ENCODE measurements around the gene KIAA1217. TPM values are rescaled to one million over a fixed set of nuclear protein-coding genes. Genes with fewer than 3 reads are reported as not detected.

The KIAA1217 gene
- polyA plus RNA-seq, 1 of the 3 experiments (the other 2 are of a cell fraction): 7.2 TPM

DNA sequence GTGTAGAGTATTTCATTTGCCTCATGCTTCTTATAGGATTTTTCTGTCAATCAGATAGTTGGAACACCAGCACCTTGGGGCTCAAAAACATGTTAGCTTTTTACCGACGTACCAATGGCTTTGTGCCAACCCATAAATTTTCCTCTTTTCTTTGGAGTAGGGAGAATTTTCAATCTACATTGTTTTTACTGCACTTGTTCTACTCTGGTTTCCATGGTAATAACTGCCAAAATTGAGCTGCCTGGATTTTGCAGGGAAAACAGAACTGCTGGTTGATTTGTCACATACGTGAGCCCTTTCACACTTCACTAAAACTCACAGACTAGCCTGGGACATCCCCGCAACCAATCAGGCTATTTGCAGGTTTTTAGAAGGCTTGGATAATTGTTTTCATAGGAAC is 325.0 kb downstream of the KIAA1217 start:
- WGBS (ENCODE audit: low lambda C conversion rate): 95% methylated on average over 4 of the region's 4 CpGs
- H3K4me1 ChIP-seq (ENCODE audit: control insufficient read depth in 1 of 2, insufficient read depth in 2 of 2, low read depth in 1 of 2, low read length in 1 of 2): no peaks in the 10 kb centered on the region
- H3K4me3 ChIP-seq (ENCODE audit: low read depth in 2 of 2, low read length in 1 of 2): no peak overlapping the region
- no peaks in the 10 kb centered on the region for H3K27me3 ChIP-seq (ENCODE audit: insufficient read depth)
- H3K9me2 ChIP-seq: no peaks in the 10 kb centered on the region
- TF ChIP-seq TCF12 (IDR thresholded peaks at IDR 0.05) (no peak), ELF1 (IDR thresholded peaks at IDR 0.05) (no peak), JUND (IDR thresholded peaks at IDR 0.05) (no peak), POLR2AphosphoS5 (IDR thresholded peaks at IDR 0.05; ENCODE audit: low read depth, low read length) (no peak), FOXJ3 (CRISPR knock-in tag; IDR thresholded peaks at IDR 0.05) (no peak), RAD21 (IDR thresholded peaks at IDR 0.05; ENCODE audit: low read length) (no peak), RXRA (IDR thresholded peaks at IDR 0.05; ENCODE audit: borderline replicate concordance, low read depth) (no peak), EP300 (IDR thresholded peaks at IDR 0.05; ENCODE audit: borderline replicate concordance in 1 of 2, low read depth in 1 of 2, low read length in 1 of 2) (no peak), CHD2 (IDR thresholded peaks at IDR 0.05; ENCODE audit: low read length, partially characterized antibody) (no peak), TEAD4 (IDR thresholded peaks at IDR 0.05; ENCODE audit: borderline replicate concordance, insufficient read depth) (no peak)
- TF ChIP-seq, protein P1, sequence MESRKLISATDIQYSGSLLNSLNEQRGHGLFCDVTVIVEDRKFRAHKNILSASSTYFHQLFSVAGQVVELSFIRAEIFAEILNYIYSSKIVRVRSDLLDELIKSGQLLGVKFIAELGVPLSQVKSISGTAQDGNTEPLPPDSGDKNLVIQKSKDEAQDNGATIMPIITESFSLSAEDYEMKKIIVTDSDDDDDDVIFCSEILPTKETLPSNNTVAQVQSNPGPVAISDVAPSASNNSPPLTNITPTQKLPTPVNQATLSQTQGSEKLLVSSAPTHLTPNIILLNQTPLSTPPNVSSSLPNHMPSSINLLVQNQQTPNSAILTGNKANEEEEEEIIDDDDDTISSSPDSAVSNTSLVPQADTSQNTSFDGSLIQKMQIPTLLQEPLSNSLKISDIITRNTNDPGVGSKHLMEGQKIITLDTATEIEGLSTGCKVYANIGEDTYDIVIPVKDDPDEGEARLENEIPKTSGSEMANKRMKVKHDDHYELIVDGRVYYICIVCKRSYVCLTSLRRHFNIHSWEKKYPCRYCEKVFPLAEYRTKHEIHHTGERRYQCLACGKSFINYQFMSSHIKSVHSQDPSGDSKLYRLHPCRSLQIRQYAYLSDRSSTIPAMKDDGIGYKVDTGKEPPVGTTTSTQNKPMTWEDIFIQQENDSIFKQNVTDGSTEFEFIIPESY (IDR thresholded peaks at IDR 0.05; ENCODE audit: borderline replicate concordance, low read depth): no peak
- TF ChIP-seq, protein P2, sequence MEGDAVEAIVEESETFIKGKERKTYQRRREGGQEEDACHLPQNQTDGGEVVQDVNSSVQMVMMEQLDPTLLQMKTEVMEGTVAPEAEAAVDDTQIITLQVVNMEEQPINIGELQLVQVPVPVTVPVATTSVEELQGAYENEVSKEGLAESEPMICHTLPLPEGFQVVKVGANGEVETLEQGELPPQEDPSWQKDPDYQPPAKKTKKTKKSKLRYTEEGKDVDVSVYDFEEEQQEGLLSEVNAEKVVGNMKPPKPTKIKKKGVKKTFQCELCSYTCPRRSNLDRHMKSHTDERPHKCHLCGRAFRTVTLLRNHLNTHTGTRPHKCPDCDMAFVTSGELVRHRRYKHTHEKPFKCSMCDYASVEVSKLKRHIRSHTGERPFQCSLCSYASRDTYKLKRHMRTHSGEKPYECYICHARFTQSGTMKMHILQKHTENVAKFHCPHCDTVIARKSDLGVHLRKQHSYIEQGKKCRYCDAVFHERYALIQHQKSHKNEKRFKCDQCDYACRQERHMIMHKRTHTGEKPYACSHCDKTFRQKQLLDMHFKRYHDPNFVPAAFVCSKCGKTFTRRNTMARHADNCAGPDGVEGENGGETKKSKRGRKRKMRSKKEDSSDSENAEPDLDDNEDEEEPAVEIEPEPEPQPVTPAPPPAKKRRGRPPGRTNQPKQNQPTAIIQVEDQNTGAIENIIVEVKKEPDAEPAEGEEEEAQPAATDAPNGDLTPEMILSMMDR (IDR thresholded peaks at IDR 0.05): no peak
- TF ChIP-seq, protein P3, sequence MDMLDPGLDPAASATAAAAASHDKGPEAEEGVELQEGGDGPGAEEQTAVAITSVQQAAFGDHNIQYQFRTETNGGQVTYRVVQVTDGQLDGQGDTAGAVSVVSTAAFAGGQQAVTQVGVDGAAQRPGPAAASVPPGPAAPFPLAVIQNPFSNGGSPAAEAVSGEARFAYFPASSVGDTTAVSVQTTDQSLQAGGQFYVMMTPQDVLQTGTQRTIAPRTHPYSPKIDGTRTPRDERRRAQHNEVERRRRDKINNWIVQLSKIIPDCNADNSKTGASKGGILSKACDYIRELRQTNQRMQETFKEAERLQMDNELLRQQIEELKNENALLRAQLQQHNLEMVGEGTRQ (IDR thresholded peaks at IDR 0.05; ENCODE audit: borderline replicate concordance, low read depth, low read length): no peak
- TF ChIP-seq, protein P4, sequence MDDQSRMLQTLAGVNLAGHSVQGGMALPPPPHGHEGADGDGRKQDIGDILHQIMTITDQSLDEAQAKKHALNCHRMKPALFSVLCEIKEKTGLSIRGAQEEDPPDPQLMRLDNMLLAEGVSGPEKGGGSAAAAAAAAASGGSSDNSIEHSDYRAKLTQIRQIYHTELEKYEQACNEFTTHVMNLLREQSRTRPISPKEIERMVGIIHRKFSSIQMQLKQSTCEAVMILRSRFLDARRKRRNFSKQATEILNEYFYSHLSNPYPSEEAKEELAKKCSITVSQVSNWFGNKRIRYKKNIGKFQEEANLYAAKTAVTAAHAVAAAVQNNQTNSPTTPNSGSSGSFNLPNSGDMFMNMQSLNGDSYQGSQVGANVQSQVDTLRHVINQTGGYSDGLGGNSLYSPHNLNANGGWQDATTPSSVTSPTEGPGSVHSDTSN (IDR thresholded peaks at IDR 0.05): no peak
- TF ChIP-seq, protein P5, sequence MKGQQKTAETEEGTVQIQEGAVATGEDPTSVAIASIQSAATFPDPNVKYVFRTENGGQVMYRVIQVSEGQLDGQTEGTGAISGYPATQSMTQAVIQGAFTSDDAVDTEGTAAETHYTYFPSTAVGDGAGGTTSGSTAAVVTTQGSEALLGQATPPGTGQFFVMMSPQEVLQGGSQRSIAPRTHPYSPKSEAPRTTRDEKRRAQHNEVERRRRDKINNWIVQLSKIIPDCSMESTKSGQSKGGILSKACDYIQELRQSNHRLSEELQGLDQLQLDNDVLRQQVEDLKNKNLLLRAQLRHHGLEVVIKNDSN (IDR thresholded peaks at IDR 0.05; ENCODE audit: borderline replicate concordance, low read depth): no peak
- peaks cover 5 to 42% of the 10 kb centered on the region in 2 experiments for H3K36me3 ChIP-seq (replicated peaks in 1 of 2; ENCODE audit: control insufficient read depth in 1 of 2, insufficient read depth in 2 of 2, low read length in 1 of 2)
- H3K79me2 ChIP-seq (ENCODE audit: insufficient read depth): no peaks in the 10 kb centered on the region
- H3F3A ChIP-seq (replicated peaks; ENCODE audit: insufficient read depth): no peaks in the 10 kb centered on the region
- no peak for DNase-seq
- H3K9me3 ChIP-seq: no peaks in the 10 kb centered on the region
- ChIA-PET POLR2A (no interaction called here), CTCF (interaction anchor here (1.3 to 3.5 kb wide), 2 partner anchors 15 to 23 kb away, joined by 3 to 13 read pairs; no protein-coding TSS in a partner anchor)
- no peak overlapping the region for H3K9ac ChIP-seq
- H3K4me2 ChIP-seq: no peak overlapping the region
- H2AFZ ChIP-seq (ENCODE audit: low read depth): no peak overlapping the region
- H4K20me1 ChIP-seq (ENCODE audit: insufficient read depth): no peaks in the 10 kb centered on the region
- no peak overlapping the region for H3K27ac ChIP-seq (ENCODE audit: low read depth in 2 of 2, low read length in 1 of 2)
